Duodenal mucosa (tissue), 2 donors: Measurements from ENCODE around the gene LILRB3.
A peak's percentile ranks its signal among the peaks of the same experiment; 100 is the strongest.
"Not testable (repeated sequence)": the region's sequence is repeated elsewhere in the genome, so short reads cannot be mapped to it uniquely, and the experiment has no call there.

Source experiments
- H3K27ac ChIP-seq: one replicate; pipeline ENCODE4 v1.7.0; 2013; ENCODE audit warnings: low read depth, low read length
- H3K27me3 ChIP-seq, 2 donors: one replicate each; pipeline ENCODE4 v1.7.0; 2013; ENCODE audit warnings: low read length in 2 of 2, control low read depth in 1 of 2; ENCODE audit not compliant: insufficient read depth in 2 of 2, control insufficient read depth in 1 of 2
- H3K36me3 ChIP-seq, 2 donors: one replicate each; pipeline ENCODE4 v1.7.0; 2013; ENCODE audit warnings: low read length in 2 of 2, control low read depth in 1 of 2; ENCODE audit not compliant: insufficient read depth in 2 of 2, control insufficient read depth in 1 of 2
- H3K4me1 ChIP-seq, 2 donors: one replicate each; pipeline ENCODE4 v1.7.0; 2013; ENCODE audit warnings: low read length in 2 of 2, control low read depth in 1 of 2; ENCODE audit not compliant: insufficient read depth in 2 of 2, control insufficient read depth in 1 of 2
- H3K4me3 ChIP-seq, 2 donors: one replicate each; pipeline ENCODE4 v1.7.0; 2013; ENCODE audit warnings: low read length in 2 of 2, low read depth in 1 of 2
- H3K9ac ChIP-seq, 2 donors: one replicate each; pipeline ENCODE4 v1.7.0; 2013; ENCODE audit warnings: low read length in 2 of 2, low read depth in 1 of 2
- H3K9me3 ChIP-seq, 2 donors: one replicate each; pipeline ENCODE4 v1.7.0; 2013; ENCODE audit warnings: low read length in 2 of 2, control low read depth in 1 of 2; ENCODE audit not compliant: control insufficient read depth in 1 of 2

Gene LILRB3

GRCh38 chr19:54211235-54211634 lies 11.6 kb downstream of the LILRB3 start:
- Histone ChIP-seq H3K36me3 (peaks cover 15 to 27% of the 10 kb centered on the region in 2 donors), H3K27me3 (no peaks in the 10 kb centered on the region), H3K4me3 (peak overlapping the region; percentile 12 to 52), H3K9ac (peak overlapping the region in 1 of 2 donors; percentile 25), H3K27ac (peak overlapping the region; percentile 72), H3K4me1 (peaks cover 44 to 53% of the 10 kb centered on the region in 2 donors), H3K9me3 (no peaks in the 10 kb centered on the region)

- H3K9ac ChIP-seq: peak overlapping the region; percentile 51 to 75
- no peaks in the 10 kb centered on the region for H3K27me3 ChIP-seq
- H3K27ac ChIP-seq: peak overlapping the region; percentile 83
- H3K36me3 ChIP-seq: peaks cover 22 to 39% of the 10 kb centered on the region in 2 donors
- no peaks in the 10 kb centered on the region for H3K9me3 ChIP-seq
- peaks cover 51 to 65% of the 10 kb centered on the region in 2 donors for H3K4me1 ChIP-seq
- peak overlapping the region; percentile 32 to 51 for H3K4me3 ChIP-seq
These were observed 12.9 kb downstream of the LILRB3 start for GRCh38 chr19:54209811-54210494.

GRCh38 chr19:54209058-54209810 lies 13.6 kb downstream of the LILRB3 start:
- Histone ChIP-seq H3K36me3 (peaks cover 22 to 47% of the 10 kb centered on the region in 2 donors), H3K4me1 (peaks cover 58 to 72% of the 10 kb centered on the region in 2 donors), H3K9me3 (no peaks in the 10 kb centered on the region), H3K4me3 (peak overlapping the region; percentile 25 to 32), H3K27ac (peak overlapping the region; percentile 83), H3K27me3 (no peaks in the 10 kb centered on the region), H3K9ac (peak overlapping the region; percentile 51 to 75)

- Histone ChIP-seq H3K27me3 (no peaks in the 10 kb centered on the region), H3K36me3 (peaks cover 22 to 52% of the 10 kb centered on the region in 2 donors), H3K9me3 (no peaks in the 10 kb centered on the region), H3K4me1 (peaks cover 63 to 77% of the 10 kb centered on the region in 2 donors), H3K9ac (peak overlapping the region; percentile 38 to 51), H3K4me3 (no peak overlapping the region), H3K27ac (peak overlapping the region; percentile 83)
These were observed 14.1 kb downstream of the LILRB3 start for GRCh38 chr19:54208784-54209057.

- H3K9ac ChIP-seq: peak overlapping the region in 1 of 2 donors; percentile 38
- peak overlapping the region in 1 of 2 donors; percentile 37 for H3K4me3 ChIP-seq
- H3K4me1 ChIP-seq: peaks cover 67 to 82% of the 10 kb centered on the region in 2 donors
- peaks cover 24 to 57% of the 10 kb centered on the region in 2 donors for H3K36me3 ChIP-seq
- no peaks in the 10 kb centered on the region for H3K27me3 ChIP-seq
- H3K27ac ChIP-seq: peak overlapping the region; percentile 83
- no peaks in the 10 kb centered on the region for H3K9me3 ChIP-seq
These were observed 14.6 kb downstream of the LILRB3 start for GRCh38 chr19:54207983-54208783.

GRCh38 chr19:54207676-54207982 lies 15.2 kb downstream of the LILRB3 start:
- Histone ChIP-seq H3K9ac (peak overlapping the region in 1 of 2 donors; percentile 30), H3K27ac (peak overlapping the region; percentile 53), H3K4me1 (peaks cover 73 to 88% of the 10 kb centered on the region in 2 donors), H3K9me3 (no peaks in the 10 kb centered on the region), H3K36me3 (peaks cover 30 to 63% of the 10 kb centered on the region in 2 donors), H3K4me3 (peak overlapping the region in 1 of 2 donors; percentile 37), H3K27me3 (no peaks in the 10 kb centered on the region)

- peaks cover 34 to 67% of the 10 kb centered on the region in 2 donors for H3K36me3 ChIP-seq
- H3K27ac ChIP-seq: peak overlapping the region; percentile 53
- H3K9me3 ChIP-seq, H3K27me3 ChIP-seq: not testable (repeated sequence)
- peak overlapping the region in 1 of 2 donors; percentile 37 for H3K4me3 ChIP-seq
- H3K9ac ChIP-seq: peak overlapping the region; percentile 33 to 41
- peaks cover 77 to 92% of the 10 kb centered on the region in 2 donors for H3K4me1 ChIP-seq
These were observed 15.6 kb downstream of the LILRB3 start for GRCh38 chr19:54207193-54207592.

GRCh38 chr19:54206831-54207177 lies 16.0 kb downstream of the LILRB3 start:
- Histone ChIP-seq H3K4me3 (peak overlapping the region; percentile 37 to 41), H3K27me3 (no peaks in the 10 kb centered on the region), H3K4me1 (peaks cover 81 to 96% of the 10 kb centered on the region in 2 donors), H3K9me3 (no peaks in the 10 kb centered on the region), H3K36me3 (peaks cover 38 to 71% of the 10 kb centered on the region in 2 donors), H3K27ac (peak overlapping the region; percentile 40), H3K9ac (peak overlapping the region; percentile 33 to 41)

- H3K9ac ChIP-seq: peak overlapping the region; percentile 33 to 41
- H3K27me3 ChIP-seq: no peaks in the 10 kb centered on the region
- peaks cover 84 to 99% of the 10 kb centered on the region in 2 donors for H3K4me1 ChIP-seq
- peak overlapping the region; percentile 37 to 41 for H3K4me3 ChIP-seq
- no peaks in the 10 kb centered on the region for H3K9me3 ChIP-seq
- peak overlapping the region; percentile 40 for H3K27ac ChIP-seq
- H3K36me3 ChIP-seq: peaks cover 43 to 76% of the 10 kb centered on the region in 2 donors
These were observed 16.6 kb downstream of the LILRB3 start for GRCh38 chr19:54206030-54206830.
